Right ventricle myocardium superior (tissue), 1 donor: ENCODE results near the gene NFATC2. TPM values are rescaled to one million over a fixed set of nuclear protein-coding genes. Genes with fewer than 3 reads are reported as not detected.
"Not testable (repeated sequence)": the region's sequence is repeated elsewhere in the genome, so short reads cannot be mapped to it uniquely, and the experiment has no call there.

Experiments
- ATAC-seq: fragments of 200-7000 bp; cut with Tn5 transposase; one replicate; pipeline ENCODE4 v1.9.1; 2020; ENCODE audit warnings: mild to moderate bottlenecking; ENCODE audit not compliant: poor library complexity
- DNase-seq: peaks from one replicate; pipeline ENCODE4 v3.0.0-alpha.2; 2020
- intact Hi-C: fragments of 100-400 bp; cut with DNase I; formaldehyde crosslinking; loops from one replicate; pipeline ENCODE4 v1.11.2; 2022
- microRNA-seq: library from miRNA; unstranded; fragments of <30 nt; microRNA quantifications from one replicate; pipeline ENCODE4 v1.2.0, GENCODE V29; 2020
- total RNA-seq: library from RNA; stranded (reverse); fragmentation: NEBNext Ultra II Directional; extraction: Animal tissue kit (Norgen Biotek cat#: 25700); gene quantifications from one replicate; pipeline ENCODE4 v1.2.1, GENCODE V29; 2021
- donor health status: DM: no; HTN: yes; CAD: no; lungs with severe emphysema.

The NFATC2 gene
- total RNA-seq, 1 donor from 2014 or later = 2.0 TPM

GRCh38 chr20:51346686-51347485, 195.6 kb downstream of the NFATC2 start:
- DNase-seq (no peak), ATAC-seq (no peak)
- intact Hi-C loops = no loop called here

- intact Hi-C loops = no loop called here
- ATAC-seq (no peak), DNase-seq (no peak)
Measured at GRCh38 chr20:51345601-51346101, 196.9 kb downstream of the NFATC2 start.

- ATAC-seq, intact Hi-C loops, DNase-seq: not testable (repeated sequence)
Measured at GRCh38 chr20:51343802-51344201, 198.7 kb downstream of the NFATC2 start.

- ATAC-seq = no peak
- intact Hi-C loops = no loop called here
- no peak for DNase-seq
Measured at GRCh38 chr20:51342510-51343236, 199.8 kb downstream of the NFATC2 start.

GRCh38 chr20:51341581-51341980, 200.9 kb downstream of the NFATC2 start:
- DNase-seq (no peak), ATAC-seq (no peak)
- intact Hi-C loops = no loop called here

- intact Hi-C loops = no loop called here
- no peak for DNase-seq
- no peak for ATAC-seq
Measured at GRCh38 chr20:51340451-51340840, 202.1 kb downstream of the NFATC2 start.

- no peak for DNase-seq
- no peak for ATAC-seq
- intact Hi-C loops = no loop called here
Measured at GRCh38 chr20:51339721-51340450, 202.6 kb downstream of the NFATC2 start.

- DNase-seq = no peak
- intact Hi-C loops = no loop called here
- no peak for ATAC-seq
Measured at GRCh38 chr20:51338692-51339440, 203.7 kb downstream of the NFATC2 start.

GRCh38 chr20:51337126-51337805, 205.3 kb downstream of the NFATC2 start:
- DNase-seq (no peak), ATAC-seq (no peak)
- intact Hi-C loops = no loop called here

Small RNA genes lying within 50 kb of the gene (microRNA-seq; reads per million reads assigned to microRNA genes)
- not detected for gene MIR3194

Other genes starting within 250 kb of the NFATC2 start
- 18.0 TPM for gene ATP9A, start 225.7 kb upstream of the NFATC2 start, total RNA-seq